Islet of Langerhans (tissue), 1 donor: Measurements from ENCODE around the gene NAIF1.
"Not testable (repeated sequence)": the region's sequence is repeated elsewhere in the genome, so short reads cannot be mapped to it uniquely, and the experiment has no call there.

Experiments used
- FAIRE-seq: peaks from one replicate; lab custom pipeline; 2011; peaks lifted over from hg19 to GRCh38; lab: Jason Lieb, UNC

NAIF1 gene

GRCh38 chr9:128026255-128026772, 40.8 kb downstream of the NAIF1 start:
- no peak for FAIRE-seq

- FAIRE-seq, result no peak
Observed at GRCh38 chr9:128025736-128026135, 41.4 kb downstream of the NAIF1 start.

- FAIRE-seq, result no peak
Observed at GRCh38 chr9:128024761-128025308, 42.3 kb downstream of the NAIF1 start.

- not testable (repeated sequence) for FAIRE-seq
Observed at GRCh38 chr9:128023671-128024070, 43.4 kb downstream of the NAIF1 start.

GRCh38 chr9:128022886-128023285, 44.2 kb downstream of the NAIF1 start:
- no peak for FAIRE-seq

- no peak for FAIRE-seq
Observed at GRCh38 chr9:128021098-128021497, 46.0 kb downstream of the NAIF1 start.

- FAIRE-seq, result no peak
Observed at GRCh38 chr9:128020692-128021091, 46.4 kb downstream of the NAIF1 start.

GRCh38 chr9:128015696-128016095, 51.4 kb downstream of the NAIF1 start:
- FAIRE-seq, result no peak
